Smooth muscle cell (in vitro differentiated cells): ENCODE results near the gene RASA3. TPM values are rescaled to one million over a fixed set of nuclear protein-coding genes. Genes with fewer than 3 reads are reported as not detected.

Experiments used
- DNase-seq: peaks from one replicate; lab custom pipeline; 2025; ENCODE audit not compliant: unreplicated experiment; lab: John Stamatoyannopoulos, UW
- H2AFZ ChIP-seq: fragments of 200-600 bp; sonication (generic); 2 replicates; pipeline ENCODE4 v1.6.0; 2016; ENCODE audit warnings: antibody characterized with exemption, low read depth, mild to moderate bottlenecking
- H3F3A ChIP-seq: fragments of 200-600 bp; sonication (generic); 2 replicates; pipeline ENCODE4 v1.6.0; 2017; ENCODE audit warnings: antibody characterized with exemption, low read depth
- H3K27ac ChIP-seq: fragments of 200-600 bp; sonication (generic); 2 replicates; pipeline ENCODE4 v1.5.1; 2016; ENCODE audit warnings: low read depth, mild to moderate bottlenecking
- H3K27me3 ChIP-seq: fragments of 200-600 bp; sonication (generic); 2 replicates; pipeline ENCODE4 v1.6.1; 2016; ENCODE audit warnings: low read depth, mild to moderate bottlenecking
- H3K36me3 ChIP-seq: fragments of 200-600 bp; sonication (generic); 2 replicates; pipeline ENCODE4 v1.5.1; 2016; ENCODE audit warnings: low read depth
- H3K4me1 ChIP-seq: fragments of 200-600 bp; sonication (generic); 2 replicates; pipeline ENCODE4 v1.5.1; 2016; ENCODE audit warnings: low read depth
- H3K4me2 ChIP-seq: fragments of 200-600 bp; sonication (generic); 2 replicates; pipeline ENCODE4 v1.6.0; 2016; ENCODE audit warnings: mild to moderate bottlenecking
- H3K4me3 ChIP-seq: fragments of 200-600 bp; sonication (generic); 2 replicates; pipeline ENCODE4 v1.5.1; 2016; ENCODE audit warnings: mild to moderate bottlenecking
- H3K79me2 ChIP-seq: fragments of 200-600 bp; sonication (generic); 2 replicates; pipeline ENCODE4 v1.6.0; 2016; ENCODE audit warnings: low read depth, mild to moderate bottlenecking
- H3K9ac ChIP-seq: fragments of 200-600 bp; sonication (generic); 2 replicates; pipeline ENCODE4 v1.6.0; 2016; ENCODE audit warnings: low read depth
- H3K9me3 ChIP-seq: fragments of 200-600 bp; sonication (generic); replicated peaks from 2 replicates; pipeline ENCODE4 v1.5.1; 2016; ENCODE audit warnings: low read depth
- H4K20me1 ChIP-seq: fragments of 200-600 bp; sonication (generic); 2 replicates; pipeline ENCODE4 v1.6.0; 2016; ENCODE audit warnings: low read depth
- WGBS: methylation state at CpG from one replicate; pipeline ENCODE4 v1.1.7; 2016; ENCODE audit warnings: low lambda C conversion rate; 5-methylcytosine and 5-hydroxymethylcytosine counted together
- polyA plus RNA-seq: library from polyadenylated mRNA; unstranded; fragments of >200 nt; fragmentation: Nextera tagmentation; extraction: Ambion mirVana; gene quantifications from 2 replicates; pipeline ENCODE4 v1.2.1, GENCODE V29; 2016
- total RNA-seq: library from RNA; depleted of rRNA; stranded (reverse); fragments of >200 nt; gene quantifications from 2 replicates; pipeline ENCODE4 v1.2.3, GENCODE V29; 2014
- TF ChIP-seq, protein P1 (sequence below): fragments of 200-600 bp; sonication (generic); IDR thresholded peaks from 2 replicates; pipeline ENCODE4 v1.5.1; 2017; ENCODE audit warnings: borderline replicate concordance, mild to moderate bottlenecking, antibody characterized with exemption; ENCODE audit not compliant: insufficient read depth, poor library complexity, severe bottlenecking

RASA3 gene
- total and polyA plus RNA-seq, 2 experiments from 2014 or later: 21.3 to 26.8 TPM

DNA sequence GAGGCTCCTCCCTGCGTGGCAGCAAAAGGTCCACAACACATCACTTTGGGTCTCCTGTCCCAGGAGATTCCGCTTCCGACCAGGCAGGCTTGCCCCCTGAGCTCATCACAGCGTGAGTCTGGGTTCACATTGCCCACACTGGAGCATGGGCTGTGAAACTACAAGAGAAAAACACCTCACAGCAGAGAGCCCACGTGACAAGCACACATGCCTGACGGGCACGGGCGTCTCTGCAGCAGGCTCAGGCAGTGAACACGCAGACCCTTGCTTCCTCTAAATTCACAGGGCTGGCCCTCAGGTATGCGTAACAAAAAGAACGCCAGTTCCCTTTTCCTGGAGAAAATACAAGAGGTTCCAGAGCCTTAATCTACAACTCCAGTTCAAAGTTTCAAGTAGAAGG lies 41.9 kb downstream of the RASA3 start:
- no peak for DNase-seq
- Histone ChIP-seq H3K27ac (no peak overlapping the region), H3K4me2 (no peak overlapping the region), H3K9me3 (peaks cover 4% of the 10 kb centered on the region), H4K20me1 (peaks cover 61% of the 10 kb centered on the region), H3K4me3 (no peak overlapping the region), H3K79me2 (peaks cover 67% of the 10 kb centered on the region), H3K4me1 (peaks cover 8% of the 10 kb centered on the region), H3F3A (no peaks in the 10 kb centered on the region), H3K9ac (no peak overlapping the region), H2AFZ (no peak overlapping the region), H3K27me3 (no peaks in the 10 kb centered on the region), H3K36me3 (no peaks in the 10 kb centered on the region)
- TF ChIP-seq, protein P1, sequence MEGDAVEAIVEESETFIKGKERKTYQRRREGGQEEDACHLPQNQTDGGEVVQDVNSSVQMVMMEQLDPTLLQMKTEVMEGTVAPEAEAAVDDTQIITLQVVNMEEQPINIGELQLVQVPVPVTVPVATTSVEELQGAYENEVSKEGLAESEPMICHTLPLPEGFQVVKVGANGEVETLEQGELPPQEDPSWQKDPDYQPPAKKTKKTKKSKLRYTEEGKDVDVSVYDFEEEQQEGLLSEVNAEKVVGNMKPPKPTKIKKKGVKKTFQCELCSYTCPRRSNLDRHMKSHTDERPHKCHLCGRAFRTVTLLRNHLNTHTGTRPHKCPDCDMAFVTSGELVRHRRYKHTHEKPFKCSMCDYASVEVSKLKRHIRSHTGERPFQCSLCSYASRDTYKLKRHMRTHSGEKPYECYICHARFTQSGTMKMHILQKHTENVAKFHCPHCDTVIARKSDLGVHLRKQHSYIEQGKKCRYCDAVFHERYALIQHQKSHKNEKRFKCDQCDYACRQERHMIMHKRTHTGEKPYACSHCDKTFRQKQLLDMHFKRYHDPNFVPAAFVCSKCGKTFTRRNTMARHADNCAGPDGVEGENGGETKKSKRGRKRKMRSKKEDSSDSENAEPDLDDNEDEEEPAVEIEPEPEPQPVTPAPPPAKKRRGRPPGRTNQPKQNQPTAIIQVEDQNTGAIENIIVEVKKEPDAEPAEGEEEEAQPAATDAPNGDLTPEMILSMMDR: no peak
- 77% methylated on average over 11 of the region's 11 CpGs for WGBS

DNA sequence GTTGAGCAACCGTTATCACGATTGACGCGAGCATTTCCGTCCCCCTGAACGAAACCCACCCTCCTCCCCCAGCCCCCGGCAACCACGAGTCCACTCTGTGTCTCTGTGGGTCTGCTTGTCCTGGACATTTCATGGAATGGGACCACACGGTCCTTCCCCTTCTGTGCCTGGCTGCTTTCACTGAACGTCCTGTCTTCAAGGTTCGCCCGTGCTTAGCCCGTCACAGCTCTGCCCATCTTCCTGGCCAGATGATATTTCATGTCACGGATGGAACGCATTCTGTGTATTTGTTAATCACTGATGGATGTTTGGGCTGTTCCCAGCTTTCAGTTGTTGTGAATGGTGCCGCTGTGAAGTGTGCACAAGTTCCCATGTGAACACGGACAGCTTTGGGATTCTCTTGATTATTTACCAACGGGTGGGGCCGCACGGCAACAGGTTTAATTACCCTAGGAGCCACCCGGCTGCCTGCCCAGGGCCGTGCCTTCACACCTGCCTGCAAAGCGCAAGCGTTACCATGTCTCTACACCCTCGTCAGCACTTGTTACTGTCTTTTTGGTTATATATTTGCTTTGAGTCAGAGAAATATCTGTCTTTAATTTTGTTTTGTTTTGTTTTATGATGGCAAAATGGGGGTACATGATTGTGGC lies 42.5 kb downstream of the RASA3 start:
- peaks cover 61% of the 10 kb centered on the region for H3K79me2 ChIP-seq
- peaks cover 4% of the 10 kb centered on the region for H3K9me3 ChIP-seq
- H3K4me3 ChIP-seq: no peak overlapping the region
- no peaks in the 10 kb centered on the region for H3K27me3 ChIP-seq
- no peak overlapping the region for H3K9ac ChIP-seq
- H4K20me1 ChIP-seq: peaks cover 55% of the 10 kb centered on the region
- H3K4me2 ChIP-seq: no peak overlapping the region
- no peak for DNase-seq
- peaks cover 8% of the 10 kb centered on the region for H3K4me1 ChIP-seq
- WGBS: 80% methylated on average over 25 of the region's 25 CpGs
- no peak overlapping the region for H2AFZ ChIP-seq
- H3K27ac ChIP-seq: no peak overlapping the region
- TF ChIP-seq, protein P1: no peak
- H3K36me3 ChIP-seq: no peaks in the 10 kb centered on the region
- no peaks in the 10 kb centered on the region for H3F3A ChIP-seq

DNA sequence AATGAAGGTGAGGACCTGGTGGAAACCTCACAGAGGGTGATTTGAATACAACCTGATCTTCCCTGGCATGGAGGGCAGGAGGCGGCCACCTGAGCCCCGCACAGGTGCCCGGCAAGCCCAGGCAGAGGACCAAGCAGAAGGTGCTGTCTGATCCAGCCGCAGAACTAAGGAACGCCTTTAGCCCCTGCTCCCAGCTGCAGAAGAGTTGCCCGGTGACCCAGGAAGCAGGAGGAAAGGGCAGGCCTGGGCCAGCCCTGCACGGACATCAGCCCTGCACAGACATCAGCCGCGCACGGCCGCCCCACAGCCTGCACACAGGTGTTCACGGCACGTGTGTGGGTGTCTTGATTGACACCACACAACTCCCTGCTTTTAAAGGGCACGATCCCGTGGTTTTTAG lies 43.1 kb downstream of the RASA3 start:
- Histone ChIP-seq H3K27ac (no peak overlapping the region), H3K9ac (no peak overlapping the region), H3K79me2 (peaks cover 56% of the 10 kb centered on the region), H3K36me3 (no peaks in the 10 kb centered on the region), H4K20me1 (peaks cover 49% of the 10 kb centered on the region), H2AFZ (no peak overlapping the region), H3F3A (no peaks in the 10 kb centered on the region), H3K4me1 (peaks cover 8% of the 10 kb centered on the region), H3K27me3 (no peaks in the 10 kb centered on the region), H3K4me2 (no peak overlapping the region), H3K4me3 (no peak overlapping the region), H3K9me3 (peaks cover 4% of the 10 kb centered on the region)
- DNase-seq: no peak
- TF ChIP-seq, protein P1: no peak
- WGBS: 56% methylated on average over 15 of the region's 15 CpGs

DNA sequence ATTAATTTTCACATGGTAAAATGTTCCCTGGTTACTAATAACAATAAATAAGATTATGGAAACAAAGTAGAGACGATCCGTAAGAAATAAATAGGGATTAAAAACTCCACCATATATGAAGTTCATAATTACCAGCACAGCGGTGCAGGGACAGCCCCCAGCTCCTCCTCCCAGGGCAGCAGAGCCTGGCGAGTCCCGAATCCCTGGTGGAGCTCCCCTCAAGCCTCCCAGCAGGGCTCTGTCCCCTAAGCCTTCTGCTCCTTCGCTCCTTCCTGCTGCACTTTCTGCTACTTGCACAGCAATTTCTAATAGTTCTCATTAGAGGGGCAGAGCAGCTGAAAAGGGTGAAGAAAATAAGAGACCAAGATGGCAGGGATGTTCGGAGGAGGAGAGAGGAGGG lies 43.6 kb downstream of the RASA3 start:
- WGBS: 88% methylated on average over 6 of the region's 7 CpGs
- Histone ChIP-seq H3K4me3 (no peak overlapping the region), H3K27ac (no peak overlapping the region), H3K4me1 (peaks cover 8% of the 10 kb centered on the region), H3F3A (no peaks in the 10 kb centered on the region), H3K36me3 (no peaks in the 10 kb centered on the region), H3K9ac (no peak overlapping the region), H4K20me1 (peaks cover 44% of the 10 kb centered on the region), H2AFZ (no peak overlapping the region), H3K79me2 (peaks cover 51% of the 10 kb centered on the region), H3K4me2 (no peak overlapping the region), H3K27me3 (no peaks in the 10 kb centered on the region), H3K9me3 (peaks cover 4% of the 10 kb centered on the region)
- DNase-seq: no peak
- TF ChIP-seq, protein P1: no peak
